Transverse colon (tissue), 3 donors: ENCODE results near the gene ZNG1F.
"Not testable (repeated sequence)": the region's sequence is repeated elsewhere in the genome, so short reads cannot be mapped to it uniquely, and the experiment has no call there.

ENCODE experiments used
- POLR2A ChIP-seq: fragments of 450-650 bp; IDR thresholded peaks from one replicate; pipeline ENCODE4 v1.6.1; 2016; ENCODE audit warnings: antibody characterized with exemption, mild to moderate bottlenecking, moderate library complexity
- TF ChIP-seq, protein P1 (sequence below), 5 experiments: fragments of 200-600 bp in 3 of 5; fragments of 450-650 bp in 2 of 5; sonication (generic) in 3 of 5; IDR thresholded peaks; 1 replicate in 2 of 5; 2 replicates in 3 of 5; pipeline ENCODE4 v1.5.1; 2016 to 2017; ENCODE audit warnings: antibody characterized with exemption in 5 of 5, inconsistent platforms in 3 of 5, mild to moderate bottlenecking in 2 of 5, moderate library complexity in 1 of 5

DNA sequence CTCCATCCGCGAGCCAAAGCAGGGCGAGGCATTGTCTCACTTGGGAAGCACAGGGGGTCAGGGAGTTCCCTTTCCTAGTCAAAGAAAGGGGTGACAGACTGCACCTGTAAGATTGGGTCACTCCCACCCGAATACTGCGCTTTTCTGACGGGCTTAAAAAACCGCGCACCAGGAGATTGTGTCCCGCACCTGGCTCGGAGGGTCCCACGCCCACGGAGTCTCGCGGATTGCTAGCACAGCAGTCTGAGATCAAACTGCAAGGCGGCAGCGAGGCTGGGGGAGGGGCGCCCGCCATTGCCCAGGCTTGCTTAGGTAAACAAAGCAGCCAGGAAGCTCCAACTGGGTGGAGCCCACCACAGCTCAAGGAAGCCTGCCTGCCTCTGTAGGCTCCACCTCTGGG is 39.0 kb downstream of the ZNG1F start:
- TF ChIP-seq, protein P1, sequence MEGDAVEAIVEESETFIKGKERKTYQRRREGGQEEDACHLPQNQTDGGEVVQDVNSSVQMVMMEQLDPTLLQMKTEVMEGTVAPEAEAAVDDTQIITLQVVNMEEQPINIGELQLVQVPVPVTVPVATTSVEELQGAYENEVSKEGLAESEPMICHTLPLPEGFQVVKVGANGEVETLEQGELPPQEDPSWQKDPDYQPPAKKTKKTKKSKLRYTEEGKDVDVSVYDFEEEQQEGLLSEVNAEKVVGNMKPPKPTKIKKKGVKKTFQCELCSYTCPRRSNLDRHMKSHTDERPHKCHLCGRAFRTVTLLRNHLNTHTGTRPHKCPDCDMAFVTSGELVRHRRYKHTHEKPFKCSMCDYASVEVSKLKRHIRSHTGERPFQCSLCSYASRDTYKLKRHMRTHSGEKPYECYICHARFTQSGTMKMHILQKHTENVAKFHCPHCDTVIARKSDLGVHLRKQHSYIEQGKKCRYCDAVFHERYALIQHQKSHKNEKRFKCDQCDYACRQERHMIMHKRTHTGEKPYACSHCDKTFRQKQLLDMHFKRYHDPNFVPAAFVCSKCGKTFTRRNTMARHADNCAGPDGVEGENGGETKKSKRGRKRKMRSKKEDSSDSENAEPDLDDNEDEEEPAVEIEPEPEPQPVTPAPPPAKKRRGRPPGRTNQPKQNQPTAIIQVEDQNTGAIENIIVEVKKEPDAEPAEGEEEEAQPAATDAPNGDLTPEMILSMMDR (IDR thresholded peaks at IDR 0.05), result not testable (repeated sequence)
- not testable (repeated sequence) for TF ChIP-seq POLR2A
